Activated gamma-delta T cell treated with anti-CD3 and anti-CD28 coated beads, Interleukin-2, amount 50 U/mL, for 16 hours (primary cell): ENCODE data around the gene AMPD1.

Source experiments
- DNase-seq: peaks from one replicate; pipeline ENCODE4 v3.0.0-alpha.2; 2020; ENCODE audit warnings: low read depth

Gene AMPD1

GRCh38 chr1:114695430-114696058, at the start of gene AMPD1:
Gene AMPD1, minus strand, starts transcription at chr1:114695546. Its CDS starts 75 bp downstream, at chr1:114695471.
- DNase-seq, result no peak

- DNase-seq, result no peak
These were observed 46.8 kb upstream of the AMPD1 start for GRCh38 chr1:114741963-114742746.

DNA sequence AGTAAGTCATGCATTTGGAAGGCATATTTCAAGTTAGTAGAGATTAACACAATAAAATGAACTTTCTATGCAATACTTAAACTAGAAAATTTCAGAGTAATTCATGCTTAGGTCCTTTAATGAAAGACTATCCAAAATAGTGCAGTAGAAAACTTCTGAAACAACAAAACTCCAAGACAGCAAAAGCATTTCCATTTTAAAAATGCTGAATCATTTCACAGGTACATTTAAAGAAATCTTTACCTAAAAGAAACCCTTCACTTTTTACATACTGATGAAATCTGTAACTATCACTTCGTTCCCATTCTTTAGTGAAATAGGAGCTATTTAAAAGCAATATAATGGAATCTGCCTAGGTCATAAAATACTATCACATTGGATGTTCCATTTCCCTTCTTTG, 45.0 kb upstream of the AMPD1 start:
- DNase-seq, result no peak

DNA sequence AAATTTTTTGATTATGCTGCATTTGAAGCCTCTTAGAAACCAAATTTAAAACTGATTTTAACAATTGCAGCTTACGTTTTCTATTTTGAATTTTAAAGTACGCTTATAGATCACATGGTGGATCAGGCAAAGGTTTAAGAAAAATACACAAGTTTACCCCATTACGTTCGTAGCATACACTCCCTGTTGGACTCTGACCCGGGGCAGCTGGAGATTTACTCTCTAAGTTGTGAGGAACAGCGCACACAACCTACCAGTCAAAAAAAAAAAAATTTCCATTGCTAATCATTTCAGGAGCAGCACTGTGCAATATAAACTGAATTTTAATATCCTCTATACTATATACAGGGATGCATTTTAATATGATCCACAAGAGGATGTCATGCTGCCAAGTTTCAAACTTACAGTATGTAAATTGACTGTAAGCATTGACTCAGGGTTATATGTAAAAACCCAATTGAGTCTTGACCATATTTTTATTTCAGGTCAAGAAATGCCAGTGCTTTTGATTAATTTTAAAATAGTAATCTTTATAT, 42.0 kb upstream of the AMPD1 start:
- no peak for DNase-seq

DNA sequence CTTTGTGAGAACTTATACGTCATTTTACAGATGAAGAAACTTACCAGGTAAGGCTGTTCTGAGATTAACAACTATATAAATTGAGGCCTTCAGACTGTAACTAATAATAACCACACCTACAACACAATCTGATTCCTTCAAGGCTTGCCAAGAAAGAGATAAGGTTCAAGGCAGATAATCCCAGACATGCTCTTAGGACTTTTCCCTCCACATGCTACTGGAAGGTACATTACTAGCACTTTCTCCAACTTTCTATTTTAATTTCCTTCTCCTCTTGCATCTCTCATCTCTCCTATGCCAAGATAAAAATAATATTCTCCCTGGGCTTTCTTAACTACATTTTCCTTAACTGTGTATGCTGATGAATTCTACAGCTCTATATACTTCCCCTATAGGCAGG, 40.1 kb upstream of the AMPD1 start:
- DNase-seq, result no peak

DNA sequence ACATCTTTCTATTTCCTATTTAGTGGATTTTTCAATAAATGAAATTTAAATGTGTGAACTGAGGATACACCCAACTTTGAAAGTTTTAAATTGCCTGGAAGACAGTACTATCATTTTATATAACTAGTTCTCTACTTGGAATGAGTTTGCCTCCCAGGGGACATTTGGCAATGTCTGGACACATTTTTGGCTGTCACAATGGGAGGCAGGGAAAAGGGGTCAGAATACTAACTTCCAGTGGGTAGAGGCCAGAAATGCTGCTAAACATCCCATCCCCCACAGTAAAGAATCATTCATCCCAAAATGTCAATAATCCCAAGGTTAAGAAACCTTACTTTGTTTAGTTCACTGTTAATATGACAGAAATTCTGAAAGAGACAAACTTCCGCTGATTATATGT, 34.4 kb upstream of the AMPD1 start:
- no peak for DNase-seq

- DNase-seq, result no peak
These were observed 33.2 kb upstream of the AMPD1 start for GRCh38 chr1:114728553-114728952.

GRCh38 chr1:114725230-114725629, 29.9 kb upstream of the AMPD1 start:
- DNase-seq, result no peak

- no peak for DNase-seq
These were observed 28.6 kb upstream of the AMPD1 start for GRCh38 chr1:114723915-114724314.

DNA sequence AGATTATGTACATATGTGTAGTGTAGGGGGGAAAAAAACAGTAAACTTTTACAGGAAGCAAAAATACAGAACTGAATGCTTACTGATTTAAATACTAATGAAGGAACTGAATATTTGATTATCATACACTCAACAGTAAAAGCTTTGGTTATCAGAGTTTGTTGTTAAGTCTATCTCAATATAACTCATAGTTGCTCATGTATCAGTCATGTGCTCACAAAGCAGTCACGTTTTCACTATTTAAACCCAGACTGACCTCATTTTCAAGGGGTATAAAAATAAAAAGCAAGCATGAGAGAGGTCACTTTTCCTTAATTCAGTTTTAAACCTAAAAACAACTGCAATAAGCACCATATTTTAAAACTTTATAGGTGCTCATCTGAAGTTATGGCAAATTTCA, 28.1 kb upstream of the AMPD1 start:
- DNase-seq, result no peak

DNA sequence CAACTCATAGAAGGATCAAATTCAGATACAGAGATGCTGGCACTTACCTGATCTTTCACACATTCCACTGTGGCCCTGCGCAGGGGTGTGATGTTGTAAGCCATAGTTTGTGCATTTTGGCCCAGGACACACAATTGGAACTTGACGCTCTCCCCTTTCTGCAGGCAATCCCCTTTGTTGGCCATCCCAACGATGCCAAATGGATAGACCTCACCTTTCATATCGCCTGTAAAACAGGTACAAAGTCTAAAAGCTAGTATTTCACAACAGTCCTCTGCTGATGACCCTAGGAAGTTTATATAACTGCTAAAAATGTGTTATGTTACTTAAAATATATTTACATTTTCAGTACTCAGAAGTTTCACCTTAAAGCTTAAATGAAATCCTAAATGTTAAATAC, 25.1 kb upstream of the AMPD1 start:
- no peak for DNase-seq

- DNase-seq, result no peak
These were observed 24.1 kb upstream of the AMPD1 start for GRCh38 chr1:114719424-114719787.

- DNase-seq, result no peak
These were observed 23.5 kb upstream of the AMPD1 start for GRCh38 chr1:114718661-114719423.

GRCh38 chr1:114716304-114717170, 21.2 kb upstream of the AMPD1 start, which contains the start of gene NRAS:
Gene NRAS, minus strand, starts transcription at chr1:114716771. Its CDS starts 611 bp downstream, at chr1:114716160.
- peak; percentile 94 for DNase-seq

GRCh38 chr1:114715952-114716303, 20.6 kb upstream of the AMPD1 start:
- no peak for DNase-seq

DNA sequence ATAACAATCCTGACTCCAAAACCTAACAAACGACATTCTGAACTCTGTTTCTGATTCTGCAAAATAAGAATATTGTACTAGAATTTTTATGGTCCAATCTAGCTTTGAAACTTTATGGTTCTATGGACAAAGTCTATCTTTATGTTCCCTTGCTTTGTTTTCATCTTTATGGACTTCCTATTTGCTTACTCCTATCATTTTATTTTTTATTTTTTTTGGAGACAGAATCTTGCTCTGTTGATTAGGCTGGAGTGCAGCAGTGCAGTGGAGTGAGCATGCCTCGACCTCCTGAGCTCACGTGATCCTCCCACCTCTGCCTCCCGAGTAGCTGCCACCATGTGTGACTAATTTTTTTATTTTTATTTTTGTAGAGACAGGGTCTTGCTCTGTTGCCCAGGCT, 17.6 kb upstream of the AMPD1 start:
- no peak for DNase-seq

DNA sequence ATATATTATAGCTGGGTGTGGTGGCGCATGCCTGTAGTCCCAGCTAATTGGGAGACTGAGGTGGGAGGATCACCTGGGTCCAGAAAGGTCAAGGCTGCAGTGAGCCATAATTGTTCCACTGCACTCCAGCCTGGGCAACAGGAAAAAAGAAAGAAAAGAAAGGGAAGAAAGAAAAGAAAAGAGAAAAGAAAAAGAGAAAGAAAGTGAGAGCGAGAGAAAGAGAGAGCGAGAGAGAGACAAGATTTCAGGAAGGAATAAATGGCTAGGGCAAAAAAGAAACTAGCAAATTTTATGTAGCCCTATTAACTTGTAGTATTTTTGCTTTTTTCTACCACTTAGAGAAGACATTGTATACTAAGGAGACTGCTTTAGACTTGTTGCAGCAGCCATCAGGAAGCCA, 15.0 kb upstream of the AMPD1 start:
- no peak for DNase-seq

GRCh38 chr1:114707604-114708003, 12.3 kb upstream of the AMPD1 start:
- no peak for DNase-seq

DNA sequence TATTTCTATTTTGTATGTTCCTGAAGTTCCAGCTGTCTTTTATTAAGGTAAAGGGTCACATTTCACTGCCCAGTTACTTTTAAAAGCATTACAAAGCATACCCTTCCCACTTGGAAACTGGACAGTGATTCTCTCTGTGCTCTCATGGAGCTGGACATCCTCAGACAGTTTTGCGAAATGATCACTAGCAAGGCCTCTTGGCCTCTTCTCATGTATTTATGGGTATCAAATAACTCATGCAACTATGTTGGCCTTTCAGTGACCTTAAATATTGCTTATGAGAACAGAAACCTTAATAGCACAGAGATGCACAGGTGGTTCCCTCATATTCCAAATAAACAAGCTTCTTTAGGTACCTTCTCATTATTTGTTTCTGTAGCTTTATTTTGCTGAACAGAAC, 7.9 kb upstream of the AMPD1 start:
- no peak for DNase-seq

DNA sequence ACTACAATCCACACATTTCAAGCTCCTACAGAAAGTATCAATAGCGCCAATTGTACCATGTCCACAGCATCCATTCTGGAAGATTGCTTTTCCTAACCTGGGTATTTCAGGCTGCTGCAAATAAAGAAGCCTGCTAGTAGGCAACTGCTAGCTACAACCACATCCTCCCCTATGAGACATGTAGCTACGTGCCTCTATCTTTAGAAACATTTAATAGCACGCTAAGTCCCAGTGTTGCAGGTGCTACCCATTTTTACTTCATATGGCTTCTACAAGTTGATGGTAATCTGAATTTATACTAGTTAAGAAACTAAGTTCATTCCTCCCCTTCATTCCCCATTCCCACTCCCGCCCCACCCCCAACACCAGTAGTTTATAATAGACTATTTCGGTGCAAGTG, 7.4 kb upstream of the AMPD1 start:
- no peak for DNase-seq

- DNase-seq, result no peak
These were observed 6.6 kb upstream of the AMPD1 start for GRCh38 chr1:114701931-114702330.

- DNase-seq, result no peak
These were observed 4.8 kb upstream of the AMPD1 start for GRCh38 chr1:114700036-114700600.
